GM12874 (cell line): ENCODE measurements around the gene TTYH3.
A peak's percentile ranks its signal among the peaks of the same experiment; 100 is the strongest.

Experiments used
- CTCF ChIP-seq: IDR thresholded peaks from 2 replicates; pipeline ENCODE4 v1.5.1; 2011; ENCODE audit warnings: low read depth, mild to moderate bottlenecking, control low read depth, low read length, moderate library complexity; ENCODE audit not compliant: insufficient read depth

The TTYH3 gene

GRCh38 chr7:2637505-2638223 is 5.9 kb downstream of the TTYH3 start:
- no peak for TF ChIP-seq CTCF

- TF ChIP-seq CTCF, result no peak
These were observed 6.6 kb downstream of the TTYH3 start for GRCh38 chr7:2638224-2638991.

- no peak for TF ChIP-seq CTCF
These were observed 7.4 kb downstream of the TTYH3 start for GRCh38 chr7:2639181-2639681.

GRCh38 chr7:2639695-2640481 is 8.1 kb downstream of the TTYH3 start:
- TF ChIP-seq CTCF, result 0 out of 2 replicates have a peak, but pooled peaks have one; percentile 2

- no peak for TF ChIP-seq CTCF
These were observed 8.7 kb downstream of the TTYH3 start for GRCh38 chr7:2640482-2640830.

GRCh38 chr7:2640846-2641316 is 9.1 kb downstream of the TTYH3 start:
- TF ChIP-seq CTCF, result no peak
